H1 (cell line): ENCODE data around the gene DNAI1. TPM values are rescaled to one million over a fixed set of nuclear protein-coding genes. Genes with fewer than 3 reads are reported as not detected.

ENCODE experiments used
- CTCF ChIA-PET: fragments of 300-600 bp; sonication (Branson Sonifier 250); formaldehyde crosslinking; loops from one replicate; lab custom pipeline; 2021; ENCODE audit not compliant: partially characterized antibody; lab: Charles Lee
- POLR2A ChIA-PET: fragments of 300-600 bp; sonication (Branson Sonifier 250); formaldehyde crosslinking; loops from one replicate; lab custom pipeline; 2021; ENCODE audit warnings: inconsistent platforms; ENCODE audit not compliant: partially characterized antibody; lab: Charles Lee
- DNase-seq, 2 experiments: peaks; one replicate each; pipeline versions ENCODE4 v3.0.0 to v3.0.0-alpha.2; 2010 to 2022; ENCODE audit warnings: low spot score in 2 of 2, low read depth in 1 of 2, mixed read lengths in 1 of 2
- FAIRE-seq: peaks from 2 replicates; lab custom pipeline; 2011; peaks lifted over from hg19 to GRCh38; lab: Jason Lieb, UNC
- H2AFZ ChIP-seq: 2 replicates; pipeline ENCODE4 v1.8.1; 2012; ENCODE audit warnings: low read length, inconsistent platforms
- H2AK5ac ChIP-seq: 2 replicates; pipeline ENCODE4 v1.6.1; 2013; ENCODE audit warnings: low read depth, low read length
- H2BK120ac ChIP-seq: replicated peaks from 2 replicates; pipeline ENCODE3; 2013; ENCODE audit warnings: low read depth, low read length, inconsistent platforms
- H2BK12ac ChIP-seq: 2 replicates; pipeline ENCODE4 v1.6.1; 2013; ENCODE audit warnings: low read depth, low read length
- H2BK15ac ChIP-seq: 2 replicates; pipeline ENCODE4 v1.6.1; 2013; ENCODE audit warnings: low read length
- H2BK20ac ChIP-seq: 2 replicates; pipeline ENCODE4 v1.6.1; 2013; ENCODE audit warnings: low read length
- H2BK5ac ChIP-seq: 2 replicates; pipeline ENCODE4 v1.6.1; 2013; ENCODE audit warnings: low read depth, low read length
- H3K14ac ChIP-seq: 2 replicates; pipeline ENCODE4 v1.6.1; 2013; ENCODE audit warnings: inconsistent platforms; ENCODE audit not compliant: insufficient read length
- H3K18ac ChIP-seq: 2 replicates; pipeline ENCODE4 v1.6.1; 2013; ENCODE audit warnings: low read length; ENCODE audit errors: extremely low read depth
- H3K23ac ChIP-seq: 2 replicates; pipeline ENCODE4 v1.6.1; 2013; ENCODE audit warnings: inconsistent platforms; ENCODE audit not compliant: insufficient read length
- H3K23me2 ChIP-seq: 2 replicates; pipeline ENCODE4 v1.6.1; 2013; ENCODE audit warnings: low read depth, low read length
- H3K27ac ChIP-seq: 2 replicates; pipeline ENCODE4 v1.6.1; 2011; ENCODE audit warnings: low read depth, low read length, inconsistent platforms
- H3K27me3 ChIP-seq, 4 experiments: replicated peaks in 1 of 4; 1 replicate in 1 of 4; 2 replicates in 3 of 4; pipeline versions ENCODE4 v1.6.1 to v1.8.1; 2011 to 2013; ENCODE audit warnings: low read length in 3 of 4, mild to moderate bottlenecking in 3 of 4, inconsistent platforms in 2 of 4, mixed read lengths in 2 of 4, moderate library complexity in 1 of 4; ENCODE audit not compliant: control insufficient read depth in 3 of 4, insufficient read depth in 3 of 4; ENCODE audit errors: extremely low read depth in 1 of 4
- H3K36me3 ChIP-seq, 4 experiments: 2 replicates each; pipeline versions ENCODE4 v1.6.1 to v1.8.1; 2011 to 2013; ENCODE audit warnings: mild to moderate bottlenecking in 4 of 4, low read length in 3 of 4, moderate library complexity in 2 of 4, control low read depth in 1 of 4, inconsistent platforms in 1 of 4; ENCODE audit not compliant: insufficient read depth in 4 of 4, control insufficient read depth in 2 of 4
- H3K4ac ChIP-seq: replicated peaks from 2 replicates; pipeline ENCODE3; 2013; ENCODE audit warnings: low read length, low read depth, mixed read lengths, inconsistent platforms; ENCODE audit not compliant: insufficient read length
- H3K4me1 ChIP-seq, 4 experiments: replicated peaks in 1 of 4; 1 replicate in 1 of 4; 2 replicates in 3 of 4; pipeline versions ENCODE4 v1.6.1 to v1.8.1; 2011 to 2013; ENCODE audit warnings: low read length in 3 of 4, inconsistent platforms in 2 of 4, mixed read lengths in 1 of 4; ENCODE audit not compliant: insufficient read depth in 4 of 4, control insufficient read depth in 3 of 4
- H3K4me2 ChIP-seq, 2 experiments: 2 replicates each; pipeline versions ENCODE4 v1.6.1 to v1.8.1; 2011 to 2013; ENCODE audit warnings: low read depth in 2 of 2, low read length in 2 of 2, control low read depth in 1 of 2, inconsistent platforms in 1 of 2, mild to moderate bottlenecking in 1 of 2; ENCODE audit not compliant: insufficient read depth in 1 of 2
- H3K4me3 ChIP-seq, 4 experiments: fragments of 200-600, 300-600 bp in 1 of 4; sonication (generic), shearing (Covaris generic), sonication (Bioruptor Twin) in 1 of 4; 2 replicates each; pipeline versions ENCODE4 v1.5.1 to v1.8.1; 2011 to 2016; ENCODE audit warnings: low read length in 4 of 4, low read depth in 3 of 4, control low read depth in 2 of 4, inconsistent platforms in 2 of 4, mild to moderate bottlenecking in 2 of 4, mixed read lengths in 1 of 4, moderate library complexity in 1 of 4; ENCODE audit not compliant: insufficient read depth in 2 of 4; ENCODE audit errors: extremely low read depth in 1 of 4
- H3K56ac ChIP-seq: replicated peaks from 2 replicates; pipeline ENCODE3; 2013; ENCODE audit warnings: low read depth, mild to moderate bottlenecking, mixed read lengths, low read length, inconsistent platforms; ENCODE audit not compliant: insufficient read length
- H3K79me1 ChIP-seq: 2 replicates; pipeline ENCODE4 v1.6.1; 2013; ENCODE audit warnings: low read depth, low read length, control low read depth
- H3K79me2 ChIP-seq, 2 experiments: 2 replicates each; pipeline versions ENCODE4 v1.6.1 to v1.8.1; 2012 to 2013; ENCODE audit warnings: low read length in 2 of 2, mild to moderate bottlenecking in 2 of 2, inconsistent platforms in 1 of 2; ENCODE audit not compliant: insufficient read depth in 2 of 2, control insufficient read depth in 1 of 2
- H3K9ac ChIP-seq, 4 experiments: replicated peaks in 1 of 4; 1 replicate in 1 of 4; 2 replicates in 3 of 4; pipeline versions ENCODE4 v1.6.1 to v1.8.1; 2011 to 2013; ENCODE audit warnings: low read depth in 3 of 4, low read length in 3 of 4, control low read depth in 2 of 4, mild to moderate bottlenecking in 2 of 4, moderate library complexity in 2 of 4, inconsistent platforms in 1 of 4; ENCODE audit errors: extremely low read depth in 1 of 4
- H3K9me3 ChIP-seq, 2 experiments: 2 replicates each; pipeline versions ENCODE4 v1.6.1 to v1.8.1; 2012 to 2013; ENCODE audit warnings: mild to moderate bottlenecking in 2 of 2, moderate library complexity in 2 of 2, control low read depth in 1 of 2, inconsistent platforms in 1 of 2, low read depth in 1 of 2, low read length in 1 of 2, mixed read lengths in 1 of 2; ENCODE audit not compliant: insufficient read depth in 2 of 2
- H4K20me1 ChIP-seq, 2 experiments: replicated peaks in 1 of 2; 2 replicates each; pipeline versions ENCODE3 to v1.8.1; 2011 to 2013; ENCODE audit warnings: inconsistent platforms in 2 of 2, low read length in 2 of 2, mild to moderate bottlenecking in 1 of 2; ENCODE audit not compliant: insufficient read depth in 2 of 2, control insufficient read depth in 1 of 2
- H4K5ac ChIP-seq: 2 replicates; pipeline ENCODE4 v1.6.1; 2013; ENCODE audit warnings: low read length, low read depth, mixed read lengths, inconsistent platforms; ENCODE audit not compliant: insufficient read length
- H4K8ac ChIP-seq: 2 replicates; pipeline ENCODE4 v1.8.0; 2013; ENCODE audit warnings: mild to moderate bottlenecking, moderate library complexity, low read length, inconsistent platforms; ENCODE audit not compliant: insufficient read depth; ENCODE audit errors: extremely low read depth
- H4K91ac ChIP-seq: replicated peaks from 2 replicates; pipeline ENCODE3; 2013; ENCODE audit warnings: low read length, mixed read lengths, inconsistent platforms; ENCODE audit not compliant: insufficient read length
- EGR1 ChIP-seq: IDR thresholded peaks from 2 replicates; pipeline ENCODE4 v1.6.1; 2011; ENCODE audit warnings: low read depth, low read length, borderline replicate concordance
- HDAC2 ChIP-seq, 2 experiments: fragments of 300-600 bp in 1 of 2; sonication (generic) in 1 of 2; IDR thresholded peaks; 2 replicates each; pipeline ENCODE4 v1.6.1; 2011 to 2012; ENCODE audit warnings: low read depth in 2 of 2, low read length in 2 of 2, mild to moderate bottlenecking in 2 of 2, moderate library complexity in 2 of 2, borderline replicate concordance in 1 of 2, inconsistent platforms in 1 of 2
- RAD21 ChIP-seq, 2 experiments: IDR thresholded peaks in 1 of 2; conservative IDR thresholded peaks in 1 of 2; 2 replicates each; pipeline ENCODE4 v1.6.1; 2011; ENCODE audit warnings: low read depth in 2 of 2, low read length in 2 of 2, improper control_type of control experiment in 1 of 2, inconsistent platforms in 1 of 2, mild to moderate bottlenecking in 1 of 2, moderate library complexity in 1 of 2
- SAP30 ChIP-seq: fragments of 300-600 bp; sonication (generic); IDR thresholded peaks from 2 replicates; pipeline ENCODE4 v1.7.1; 2012; ENCODE audit warnings: low read length, moderate library complexity, mild to moderate bottlenecking, inconsistent platforms; ENCODE audit not compliant: insufficient read depth, insufficient replicate concordance
- SIX5 ChIP-seq: IDR thresholded peaks from 2 replicates; pipeline ENCODE4 v1.6.1; 2011; ENCODE audit warnings: mild to moderate bottlenecking, low read depth, low read length
- SP1 ChIP-seq: IDR thresholded peaks from 2 replicates; pipeline ENCODE4 v1.6.1; 2011; ENCODE audit warnings: low read depth, low read length
- ZNF274 ChIP-seq: IDR thresholded peaks from 2 replicates; pipeline ENCODE4 v1.7.0; 2012; ENCODE audit warnings: low read length, borderline replicate concordance; ENCODE audit errors: extremely low read depth
- WGBS, 2 experiments: shearing (Covaris generic) in 1 of 2; methylation state at CpG; one replicate each; pipeline versions ENCODE4 v1.1.6 to v1.1.7; 2013 to 2015; ENCODE audit warnings: low lambda C conversion rate in 2 of 2, mixed read lengths in 2 of 2, inconsistent platforms in 1 of 2, low coverage in 1 of 2, missing lambda C conversion rate in 1 of 2; ENCODE audit not compliant: insufficient replicate concordance in 2 of 2, insufficient coverage in 1 of 2, insufficient read length in 1 of 2; ENCODE audit errors: extremely low coverage in 1 of 2, missing lambda C conversion rate in 1 of 2; 5-methylcytosine and 5-hydroxymethylcytosine counted together
- polyA plus RNA-seq, 7 experiments: library from polyadenylated mRNA; depleted of rRNA in 3 of 7; stranded (reverse) in 5 of 7; unstranded in 2 of 7; fragments of >200 nt in 5 of 7; fragments of 200-250 nt in 2 of 7; gene quantifications; 1 replicate in 5 of 7; 2 replicates in 1 of 7; 4 replicates in 1 of 7; pipeline versions ENCODE4 v1.2.1 to v1.2.3, GENCODE V29; 2011 to 2013; ENCODE audit warnings: missing spikeins in 2 of 7, mixed read lengths in 2 of 7
- total RNA-seq: library from RNA; stranded (reverse); fragmentation: NEBNext Ultra II Directional; extraction: Animal tissue kit (Norgen Biotek cat#: 25700); gene quantifications from 2 replicates; pipeline ENCODE4 v1.2.1, GENCODE V29; 2021
- TF ChIP-seq, protein P1 (sequence below), 3 experiments: IDR thresholded peaks; 1 replicate in 2 of 3; 2 replicates in 1 of 3; pipeline versions ENCODE4 v1.5.1 to v1.6.1; 2011; ENCODE audit warnings: low read length in 3 of 3, mild to moderate bottlenecking in 3 of 3, inconsistent platforms in 2 of 3, low read depth in 1 of 3, moderate library complexity in 1 of 3; ENCODE audit not compliant: insufficient read depth in 1 of 3; ENCODE audit errors: control extremely low read depth in 1 of 3

Gene DNAI1
- total and polyA plus RNA-seq, 2 of the 8 experiments (the other 6 are each of a cell fraction or from before 2014, with no cell fraction given): 0.37 to 0.54 TPM

DNA sequence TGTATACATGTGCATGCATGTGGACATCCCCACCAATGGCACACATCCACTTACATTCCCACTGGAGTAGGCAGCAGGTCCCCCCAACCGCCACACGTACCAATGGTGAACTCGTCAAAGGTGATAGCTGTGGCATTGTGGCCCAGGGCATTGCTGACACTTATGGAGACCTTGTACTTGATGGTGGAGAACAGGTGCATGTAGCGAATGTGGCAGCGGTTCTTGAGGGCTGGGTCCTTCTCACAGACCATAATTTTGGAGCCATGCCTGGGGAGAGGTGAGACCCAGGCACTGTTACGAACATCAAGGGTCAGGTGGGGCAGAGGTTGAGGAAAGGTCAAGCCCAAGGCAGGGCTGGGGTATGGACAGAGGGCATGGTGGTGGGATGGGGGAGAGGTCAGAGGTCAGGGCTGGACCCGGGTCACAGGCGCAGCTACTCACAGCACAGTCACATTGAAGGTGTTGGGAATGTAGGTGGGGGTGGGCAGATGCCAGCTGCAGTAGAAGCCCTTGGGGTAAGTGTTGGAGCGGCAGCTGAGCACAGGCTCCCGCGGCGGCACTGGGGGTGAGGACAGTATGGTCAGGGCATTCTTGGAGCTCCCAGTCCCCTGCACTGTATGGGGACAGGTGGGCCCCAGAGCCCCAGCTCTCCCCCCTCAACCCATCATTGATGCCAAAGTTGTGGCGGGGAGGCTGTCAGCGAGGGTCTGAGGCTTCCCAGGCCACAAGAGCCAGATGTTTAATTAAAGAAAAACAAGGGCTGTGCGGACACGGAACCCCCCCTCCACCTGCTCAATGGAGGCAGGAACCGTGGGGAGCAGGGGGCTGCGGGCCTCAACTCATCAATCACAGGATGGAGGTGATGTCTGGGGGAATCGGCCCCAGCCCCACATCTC lies 99.1 kb downstream of the DNAI1 start:
- H4K5ac ChIP-seq: no peak overlapping the region
- H2AFZ ChIP-seq: no peak overlapping the region
- H3K79me2 ChIP-seq: no peaks in the 10 kb centered on the region
- no peak overlapping the region for H3K27ac ChIP-seq
- no peaks in the 10 kb centered on the region for H4K20me1 ChIP-seq
- no peak overlapping the region for H2BK5ac ChIP-seq
- H2BK20ac ChIP-seq: no peak overlapping the region
- no peak overlapping the region for H3K9ac ChIP-seq
- H3K4me3 ChIP-seq: no peak overlapping the region
- DNase-seq: no peak
- H3K4me2 ChIP-seq: no peak overlapping the region
- no peak overlapping the region for H3K4ac ChIP-seq
- 88% methylated on average over 19 of the region's 19 CpGs; no CpG with 5 or more reads in 1 of the 2 experiments for WGBS, 2 experiments
- no peak overlapping the region for H2BK15ac ChIP-seq
- H4K8ac ChIP-seq: no peak overlapping the region
- no peak overlapping the region for H2BK12ac ChIP-seq
- no peak overlapping the region for H3K23ac ChIP-seq
- no peak overlapping the region for H4K91ac ChIP-seq
- H3K18ac ChIP-seq: no peak overlapping the region
- peaks cover 10 to 29% (median 23%) of the 10 kb centered on the region in 4 experiments for H3K4me1 ChIP-seq
- no peak overlapping the region for H3K14ac ChIP-seq
- no peak overlapping the region for H3K56ac ChIP-seq
- FAIRE-seq: no peak
- 0 out of 2 replicates have a peak, but pooled peaks cover 2% of the 10 kb centered on the region for H3K79me1 ChIP-seq
- no peak for TF ChIP-seq ZNF274
- TF ChIP-seq SP1: no peak
- TF ChIP-seq HDAC2 (IDR thresholded peaks at IDR 0.05; ENCODE audit: borderline replicate concordance in 1 of 2, low read depth in 2 of 2, low read length in 2 of 2): no peak
- no peak for TF ChIP-seq RAD21 (IDR thresholded peaks at IDR 0.05 in 1 of 2, conservative IDR thresholded peaks at IDR 0.05 in 1 of 2; ENCODE audit: low read depth in 2 of 2, low read length in 2 of 2)
- no peak for TF ChIP-seq SIX5
- no peak for TF ChIP-seq EGR1
- no peak for TF ChIP-seq SAP30
- TF ChIP-seq, protein P1, sequence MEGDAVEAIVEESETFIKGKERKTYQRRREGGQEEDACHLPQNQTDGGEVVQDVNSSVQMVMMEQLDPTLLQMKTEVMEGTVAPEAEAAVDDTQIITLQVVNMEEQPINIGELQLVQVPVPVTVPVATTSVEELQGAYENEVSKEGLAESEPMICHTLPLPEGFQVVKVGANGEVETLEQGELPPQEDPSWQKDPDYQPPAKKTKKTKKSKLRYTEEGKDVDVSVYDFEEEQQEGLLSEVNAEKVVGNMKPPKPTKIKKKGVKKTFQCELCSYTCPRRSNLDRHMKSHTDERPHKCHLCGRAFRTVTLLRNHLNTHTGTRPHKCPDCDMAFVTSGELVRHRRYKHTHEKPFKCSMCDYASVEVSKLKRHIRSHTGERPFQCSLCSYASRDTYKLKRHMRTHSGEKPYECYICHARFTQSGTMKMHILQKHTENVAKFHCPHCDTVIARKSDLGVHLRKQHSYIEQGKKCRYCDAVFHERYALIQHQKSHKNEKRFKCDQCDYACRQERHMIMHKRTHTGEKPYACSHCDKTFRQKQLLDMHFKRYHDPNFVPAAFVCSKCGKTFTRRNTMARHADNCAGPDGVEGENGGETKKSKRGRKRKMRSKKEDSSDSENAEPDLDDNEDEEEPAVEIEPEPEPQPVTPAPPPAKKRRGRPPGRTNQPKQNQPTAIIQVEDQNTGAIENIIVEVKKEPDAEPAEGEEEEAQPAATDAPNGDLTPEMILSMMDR (IDR thresholded peaks at IDR 0.05; ENCODE audit: control extremely low read depth in 1 of 3, insufficient read depth in 1 of 3, low read depth in 1 of 3, low read length in 3 of 3): no peak
- H3K23me2 ChIP-seq: no peaks in the 10 kb centered on the region
- CTCF ChIA-PET: interaction anchor here (1.1 to 11.9 kb wide), 11 partner anchors 9 to 163 kb away, joined by 3 to 241 read pairs (median 8); no protein-coding TSS in a partner anchor
- 0 out of 4 replicates have a peak, but pooled peaks cover 0 to 3% of the 10 kb centered on the region in 2 experiments for H3K9me3 ChIP-seq
- H2BK120ac ChIP-seq: no peak overlapping the region
- POLR2A ChIA-PET: interaction anchor here (0.6 to 1.9 kb wide), 3 partner anchors 20 to 33 kb away, joined by 3 to 10 read pairs (median 3); no protein-coding TSS in a partner anchor
- H3K27me3 ChIP-seq: no peaks in the 10 kb centered on the region
- no peaks in the 10 kb centered on the region for H3K36me3 ChIP-seq
- no peak overlapping the region for H2AK5ac ChIP-seq
